Suprapubic skin (tissue), 4 donors: ENCODE data around the gene CDC5L. TPM values are rescaled to one million over a fixed set of nuclear protein-coding genes. Genes with fewer than 3 reads are reported as not detected.

Experiments used
- DNase-seq, 2 donors: peaks; one replicate each; pipeline ENCODE4 v3.0.0-alpha.2; 2019; ENCODE audit warnings: low spot score in 2 of 2
- H3K27ac ChIP-seq: fragments of 200-600 bp; sonication (generic); one replicate; pipeline ENCODE4 v1.5.1; 2019
- H3K27me3 ChIP-seq: fragments of 200-600 bp; sonication (generic); one replicate; pipeline ENCODE4 v1.5.1; 2019
- H3K36me3 ChIP-seq: fragments of 200-600 bp; sonication (generic); one replicate; pipeline ENCODE4 v1.5.1; 2019
- H3K4me1 ChIP-seq: fragments of 200-600 bp; sonication (generic); one replicate; pipeline ENCODE4 v1.5.1; 2019
- H3K4me3 ChIP-seq: fragments of 200-600 bp; sonication (generic); one replicate; pipeline ENCODE4 v1.5.1; 2019; ENCODE audit warnings: mild to moderate bottlenecking
- H3K9me3 ChIP-seq: fragments of 200-600 bp; sonication (generic); one replicate; pipeline ENCODE4 v1.5.1; 2019
- CTCF ChIP-seq, 2 donors: fragments of 200-600 bp in 1 of 2; fragments of 450-650 bp in 1 of 2; sonication (generic) in 1 of 2; IDR thresholded peaks; one replicate each; pipeline ENCODE4 v1.5.1; 2016 to 2019; ENCODE audit warnings: antibody characterized with exemption in 2 of 2, mild to moderate bottlenecking in 1 of 2, moderate library complexity in 1 of 2
- EP300 ChIP-seq: sonication (generic); formaldehyde crosslinking; IDR thresholded peaks from one replicate; pipeline ENCODE4 v1.6.1; 2017; ENCODE audit warnings: antibody characterized with exemption
- POLR2A ChIP-seq, 2 donors: fragments of 450-650 bp; IDR thresholded peaks; one replicate each; pipeline ENCODE4 v1.6.1; 2017; ENCODE audit warnings: antibody characterized with exemption in 2 of 2, mild to moderate bottlenecking in 2 of 2, moderate library complexity in 2 of 2
- POLR2AphosphoS5 ChIP-seq, 3 donors: sonication (generic); formaldehyde crosslinking; IDR thresholded peaks; one replicate each; pipeline ENCODE4 v1.6.1; 2017; ENCODE audit warnings: antibody characterized with exemption in 3 of 3
- WGBS: methylation state at CpG from one replicate; pipeline ENCODE4 v1.1.5; 2018; 5-methylcytosine and 5-hydroxymethylcytosine counted together
- total RNA-seq, 4 donors: library from RNA; depleted of rRNA; stranded (reverse); fragments of >200 nt; gene quantifications; one replicate each; pipeline ENCODE4 v1.1.0, GENCODE V29; 2016

CDC5L gene
- total RNA-seq, 4 donors from 2014 or later: 12.3 to 16.6 (median 15.4) TPM

- no peaks in the 10 kb centered on the region for H3K4me1 ChIP-seq
- WGBS: 84% methylated on average over 5 of the region's 5 CpGs
- H3K9me3 ChIP-seq: no peaks in the 10 kb centered on the region
- DNase-seq: no peak
- TF ChIP-seq POLR2A (IDR thresholded peaks at IDR 0.05): no peak
- TF ChIP-seq POLR2AphosphoS5 (IDR thresholded peaks at IDR 0.05): no peak
- no peak for TF ChIP-seq EP300
- TF ChIP-seq CTCF (IDR thresholded peaks at IDR 0.05): no peak
- H3K27ac ChIP-seq: no peak overlapping the region
- H3K36me3 ChIP-seq: no peaks in the 10 kb centered on the region
- no peaks in the 10 kb centered on the region for H3K27me3 ChIP-seq
- no peak overlapping the region for H3K4me3 ChIP-seq
Measured at GRCh38 chr6:44499609-44500008, 112.1 kb downstream of the CDC5L start.

Other genes with a start within 250 kb of the CDC5L start
- 1 to 10 TPM in 2 of 4 donors, under 1 TPM in 2; 0.45 to 2.5 (median 1.2) TPM for gene CAPN11, start 228.9 kb upstream of the CDC5L start, total RNA-seq
- gene MYMX, start 170.8 kb upstream of the CDC5L start, total RNA-seq: not detected
- gene SLC29A1, start 164.1 kb upstream of the CDC5L start, total RNA-seq: 100 to 1,000 TPM in 1 of 4 donors, 10 to 100 TPM in 3; 61.7 to 133 (median 75.3) TPM
- 100 to 1,000 TPM; 450 to 830 (median 678) TPM for gene HSP90AB1, start 140.6 kb upstream of the CDC5L start, total RNA-seq
- gene SLC35B2, start 130.2 kb upstream of the CDC5L start, total RNA-seq: 10 to 100 TPM; 26.2 to 38.5 (median 30.9) TPM
- 10 to 100 TPM; 12.9 to 25.0 (median 16.1) TPM for gene NFKBIE, start 122.2 kb upstream of the CDC5L start, total RNA-seq
- under 1 TPM in 2 of 4 donors, not detected in 2; 0.10 to 0.15 TPM for gene TMEM151B, start 117.3 kb upstream of the CDC5L start, total RNA-seq
- gene AARS2, start 74.4 kb upstream of the CDC5L start, total RNA-seq: 10 to 100 TPM; 13.9 to 17.7 (median 16.4) TPM
- gene SPATS1, start 45.1 kb upstream of the CDC5L start, total RNA-seq: not detected